ACC112 (cell line): ENCODE data around the gene EHF.

Experiments
- H2AFZ ChIP-seq: fragments of 200-600 bp; sonication (generic); one replicate; pipeline ENCODE4 v1.6.0; 2017; ENCODE audit warnings: antibody characterized with exemption, low read length; ENCODE audit not compliant: unreplicated experiment
- H3K27ac ChIP-seq: fragments of 200-600 bp; sonication (generic); 2 replicates; pipeline ENCODE4 v1.5.1; 2014; ENCODE audit warnings: low read depth, mild to moderate bottlenecking, antibody characterized with exemption, low read length, moderate library complexity
- H3K27me3 ChIP-seq: fragments of 200-600 bp; sonication (generic); 2 replicates; pipeline ENCODE4 v1.6.1; 2014; ENCODE audit warnings: mild to moderate bottlenecking, antibody characterized with exemption, low read length, moderate library complexity, mixed read lengths; ENCODE audit not compliant: insufficient read depth
- H3K36me3 ChIP-seq: fragments of 200-600 bp; sonication (generic); 2 replicates; pipeline ENCODE4 v1.6.1; 2016; ENCODE audit warnings: mild to moderate bottlenecking, antibody characterized with exemption, low read length, moderate library complexity, mixed read lengths; ENCODE audit not compliant: insufficient read depth
- H3K4me1 ChIP-seq: fragments of 200-600 bp; sonication (generic); one replicate; pipeline ENCODE4 v1.6.1; 2016; ENCODE audit warnings: low read length, mixed read lengths; ENCODE audit not compliant: insufficient read depth, unreplicated experiment, control insufficient read depth
- H3K4me3 ChIP-seq: fragments of 200-600 bp; sonication (generic); 2 replicates; pipeline ENCODE4 v1.5.1; 2014; ENCODE audit warnings: mild to moderate bottlenecking, low read depth, low read length
- H3K79me2 ChIP-seq: fragments of 200-600 bp; sonication (generic); one replicate; pipeline ENCODE4 v1.6.0; 2016; ENCODE audit warnings: low read length; ENCODE audit not compliant: control insufficient read depth, unreplicated experiment, insufficient read depth

The EHF gene

DNA sequence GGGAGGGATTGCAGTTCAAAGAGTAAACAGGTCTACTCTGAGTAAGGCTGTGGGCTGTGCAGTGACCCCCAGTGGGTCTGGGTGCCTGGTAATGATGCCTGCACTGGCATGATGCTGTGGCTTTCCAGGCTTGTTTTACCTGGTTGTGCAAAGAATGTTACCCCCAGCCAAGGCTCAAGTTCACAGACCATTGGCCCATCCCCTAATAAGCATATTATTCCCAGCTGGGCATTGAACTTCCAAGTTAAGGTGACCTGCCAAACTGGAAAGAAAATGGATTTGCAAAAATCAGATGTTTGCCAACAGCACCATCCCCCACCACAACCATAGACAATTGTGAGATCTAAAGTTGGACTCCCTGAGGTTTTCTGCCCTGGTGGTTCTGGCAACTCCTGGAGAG, 7.9 kb upstream of the EHF start:
- no peaks in the 10 kb centered on the region for H3K27me3 ChIP-seq
- H3K4me3 ChIP-seq, result no peak overlapping the region
- no peaks in the 10 kb centered on the region for H3K36me3 ChIP-seq
- H2AFZ ChIP-seq, result no peak overlapping the region
- H3K79me2 ChIP-seq, result no peaks in the 10 kb centered on the region
- no peak overlapping the region for H3K27ac ChIP-seq
- peaks cover 4% of the 10 kb centered on the region for H3K4me1 ChIP-seq

DNA sequence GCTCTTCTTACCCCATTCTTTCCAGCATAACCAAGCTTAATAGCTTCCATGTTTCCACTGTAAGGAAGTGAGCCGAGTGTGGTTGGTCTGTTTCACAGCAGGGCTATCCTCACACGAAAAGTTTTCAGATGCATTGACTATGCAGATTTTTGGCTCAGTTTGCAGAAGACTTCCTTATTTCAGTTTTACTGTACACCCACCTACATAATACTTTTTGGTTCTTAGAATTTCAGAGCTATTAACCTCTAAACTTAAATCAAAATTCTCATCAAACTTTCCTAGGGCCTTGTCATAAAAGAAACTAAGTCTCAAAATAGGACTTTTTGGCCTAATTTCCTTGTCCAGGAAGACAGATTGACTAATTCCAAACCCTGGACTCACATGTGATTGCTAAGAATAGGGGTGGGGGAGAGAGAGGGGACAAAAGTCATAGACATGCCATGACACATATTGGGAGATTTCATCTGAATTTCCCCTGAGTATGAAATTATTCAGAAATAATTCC, 7.3 kb upstream of the EHF start:
- Histone ChIP-seq H3K4me3 (no peak overlapping the region), H3K4me1 (peaks cover 4% of the 10 kb centered on the region), H3K36me3 (no peaks in the 10 kb centered on the region), H3K27me3 (no peaks in the 10 kb centered on the region), H3K79me2 (no peaks in the 10 kb centered on the region), H3K27ac (no peak overlapping the region), H2AFZ (no peak overlapping the region)

DNA sequence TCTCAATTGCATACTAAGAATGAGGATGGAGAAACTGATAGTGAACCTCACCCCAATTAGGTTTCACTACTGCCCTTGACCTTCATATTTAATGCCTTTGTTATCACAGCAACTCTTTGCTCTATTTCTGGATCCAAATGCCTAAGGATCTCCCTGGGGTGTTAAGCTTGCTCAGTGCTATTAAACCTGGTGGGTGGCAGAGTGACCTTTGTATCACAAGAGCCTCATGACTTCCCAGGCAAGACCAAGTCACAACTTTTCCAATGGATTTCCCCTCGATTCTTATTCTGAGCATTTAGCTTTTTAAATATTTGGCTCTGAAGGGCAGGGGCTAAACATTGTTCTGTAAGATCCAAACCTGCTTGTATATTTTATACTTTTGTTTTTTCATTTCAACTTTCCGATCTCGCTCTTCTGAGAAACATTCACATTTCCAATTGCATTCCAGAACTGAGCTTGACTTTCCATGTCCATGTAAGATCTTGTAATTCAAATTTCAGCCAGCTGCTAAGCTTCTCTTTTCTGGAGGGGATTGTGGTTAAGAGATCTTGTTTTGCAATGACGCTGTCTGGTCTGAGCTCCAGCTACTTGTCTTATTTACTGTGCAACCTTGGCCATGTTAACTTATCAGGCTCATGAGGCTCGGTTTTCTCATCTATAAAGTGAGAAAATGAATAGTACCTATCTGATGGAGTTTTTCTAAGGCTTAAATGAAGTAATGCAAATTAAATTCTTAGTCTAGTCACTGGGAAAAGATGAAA, 6.4 kb upstream of the EHF start:
- no peak overlapping the region for H3K27ac ChIP-seq
- no peaks in the 10 kb centered on the region for H3K79me2 ChIP-seq
- peaks cover 4% of the 10 kb centered on the region for H3K4me1 ChIP-seq
- no peaks in the 10 kb centered on the region for H3K27me3 ChIP-seq
- no peak overlapping the region for H3K4me3 ChIP-seq
- no peak overlapping the region for H2AFZ ChIP-seq
- no peaks in the 10 kb centered on the region for H3K36me3 ChIP-seq

DNA sequence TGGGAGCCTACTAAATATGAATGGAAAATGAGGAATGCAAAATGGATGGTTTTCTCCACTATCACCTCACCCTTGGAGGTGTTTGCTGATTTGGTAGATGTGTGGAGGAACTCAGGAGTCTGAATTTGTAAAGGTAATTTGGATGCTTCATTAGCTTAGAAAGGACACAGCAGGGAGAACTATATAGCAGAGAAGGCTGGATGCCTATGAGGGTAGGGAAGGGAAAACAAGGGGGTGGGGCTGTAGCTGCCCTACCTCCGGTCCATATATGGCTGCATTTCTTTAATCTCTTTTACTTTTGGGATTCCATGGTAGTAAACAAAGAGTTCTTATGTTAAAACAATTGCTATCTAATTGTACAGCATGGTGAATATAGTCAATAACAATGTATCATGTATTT, 4.8 kb upstream of the EHF start:
- Histone ChIP-seq H3K27me3 (no peaks in the 10 kb centered on the region), H3K4me3 (no peak overlapping the region), H3K27ac (no peak overlapping the region), H3K79me2 (no peaks in the 10 kb centered on the region), H3K36me3 (no peaks in the 10 kb centered on the region), H2AFZ (no peak overlapping the region), H3K4me1 (peaks cover 4% of the 10 kb centered on the region)

DNA sequence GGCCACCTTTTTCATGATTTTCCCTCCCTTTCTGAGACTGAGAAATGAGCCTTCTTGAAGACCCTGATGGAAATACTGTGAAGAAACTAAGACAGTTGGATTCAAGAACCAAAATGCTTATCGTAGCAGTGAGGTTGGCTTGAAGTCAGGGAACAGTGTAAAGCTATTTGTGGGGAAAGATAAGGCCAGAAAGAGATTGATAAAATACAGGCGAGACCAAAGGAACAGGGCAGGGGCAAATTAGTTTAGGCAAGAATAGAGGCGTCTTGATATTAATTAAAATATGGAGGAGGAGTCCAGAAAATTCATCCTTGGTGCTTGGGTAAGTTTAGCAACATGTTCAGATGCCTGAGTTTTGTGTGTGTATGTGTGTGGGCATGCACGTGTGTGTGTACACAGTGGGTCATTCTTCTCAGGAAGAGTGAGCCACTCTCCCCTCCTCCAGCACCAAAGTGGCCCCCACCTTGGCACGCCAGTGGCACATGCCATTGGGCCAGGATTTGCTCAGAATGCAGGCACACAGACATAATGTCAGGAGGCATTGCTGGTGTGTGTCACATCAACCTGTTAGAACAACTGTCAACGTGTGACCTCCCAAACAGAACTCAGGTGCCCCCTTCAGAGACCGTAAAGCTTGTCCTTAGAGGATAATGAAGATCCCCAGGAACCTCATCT, 3.9 kb upstream of the EHF start:
- no peak overlapping the region for H3K4me3 ChIP-seq
- peaks cover 4% of the 10 kb centered on the region for H3K4me1 ChIP-seq
- H3K36me3 ChIP-seq, result no peaks in the 10 kb centered on the region

DNA sequence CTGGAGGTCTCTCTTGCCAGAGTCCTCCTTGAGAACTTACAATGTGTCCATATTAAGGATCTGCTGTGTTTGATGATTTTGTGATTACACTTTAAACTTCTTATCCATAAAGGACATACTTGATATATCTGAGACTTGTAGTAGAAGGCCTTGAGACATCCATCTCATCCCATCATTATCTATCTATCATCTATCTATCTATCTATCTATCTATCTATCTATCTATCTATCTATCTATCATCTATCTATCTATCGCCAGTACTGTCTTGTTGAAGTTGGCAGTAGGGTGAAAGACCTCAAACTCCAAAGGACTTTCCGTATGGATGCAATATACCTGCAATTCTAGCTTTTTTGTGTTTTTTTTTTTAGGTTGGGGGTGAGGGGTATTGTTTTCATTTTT, 2.5 kb upstream of the EHF start:
- Histone ChIP-seq H3K4me1 (peaks cover 4% of the 10 kb centered on the region), H3K79me2 (no peaks in the 10 kb centered on the region), H3K36me3 (no peaks in the 10 kb centered on the region), H3K27ac (no peak overlapping the region), H3K27me3 (no peaks in the 10 kb centered on the region), H3K4me3 (no peak overlapping the region), H2AFZ (no peak overlapping the region)

More for the DNA sequence above, 3.9 kb upstream of the EHF start:
- no peak overlapping the region for H3K27ac ChIP-seq
- no peaks in the 10 kb centered on the region for H3K79me2 ChIP-seq
- H3K27me3 ChIP-seq, result no peaks in the 10 kb centered on the region
- no peak overlapping the region for H2AFZ ChIP-seq

DNA sequence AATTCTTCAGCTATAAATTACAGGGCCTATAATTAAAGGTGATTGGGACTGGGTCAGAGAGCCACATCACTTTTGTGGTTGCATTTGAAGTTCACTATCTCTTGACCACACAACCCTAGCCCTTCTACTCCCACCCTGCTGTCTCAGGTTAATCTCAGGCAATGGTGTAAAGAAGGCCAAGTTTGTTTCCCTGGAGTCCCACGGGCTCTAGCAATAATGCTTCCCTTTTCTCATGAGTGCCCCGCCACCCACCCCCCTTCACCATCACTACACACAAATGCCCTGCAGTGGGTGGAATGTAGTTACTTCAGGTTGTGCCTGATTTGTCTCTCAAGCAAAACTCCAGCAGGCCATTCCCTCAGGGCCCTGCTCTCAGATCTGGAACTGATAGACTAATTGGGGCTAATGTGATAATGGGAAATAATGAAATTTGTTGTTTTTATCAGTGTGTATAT, 1.8 kb upstream of the EHF start:
- H3K79me2 ChIP-seq, result no peaks in the 10 kb centered on the region
- H3K36me3 ChIP-seq, result no peaks in the 10 kb centered on the region
- H2AFZ ChIP-seq, result no peak overlapping the region
- H3K27ac ChIP-seq, result no peak overlapping the region
- H3K4me1 ChIP-seq, result peaks cover 4% of the 10 kb centered on the region
- H3K4me3 ChIP-seq, result no peak overlapping the region
- H3K27me3 ChIP-seq, result no peaks in the 10 kb centered on the region

DNA sequence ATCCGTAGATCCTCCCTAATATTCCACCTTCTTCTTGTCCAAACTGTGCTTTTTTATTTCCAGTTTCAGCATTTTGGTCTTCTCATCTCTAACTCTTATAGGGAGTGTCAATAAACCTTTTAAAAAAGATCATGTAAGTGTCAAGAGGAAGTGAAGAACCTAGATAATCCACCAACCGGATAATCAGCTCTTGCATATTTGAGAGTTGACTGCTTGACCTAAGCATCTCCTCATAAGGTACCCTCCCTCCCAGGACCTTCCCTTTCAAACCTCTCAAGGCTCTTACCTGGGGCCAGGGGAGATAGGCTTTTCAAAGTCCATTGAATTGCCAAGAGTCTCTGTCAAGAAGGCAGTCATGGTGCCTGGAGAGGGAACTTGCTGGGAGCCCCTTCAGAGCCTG, 691 bp upstream of the EHF start:
- Histone ChIP-seq H3K27me3 (no peaks in the 10 kb centered on the region), H3K79me2 (no peaks in the 10 kb centered on the region), H3K4me3 (no peak overlapping the region), H3K27ac (no peak overlapping the region), H3K36me3 (no peaks in the 10 kb centered on the region), H2AFZ (no peak overlapping the region), H3K4me1 (no peaks in the 10 kb centered on the region)

DNA sequence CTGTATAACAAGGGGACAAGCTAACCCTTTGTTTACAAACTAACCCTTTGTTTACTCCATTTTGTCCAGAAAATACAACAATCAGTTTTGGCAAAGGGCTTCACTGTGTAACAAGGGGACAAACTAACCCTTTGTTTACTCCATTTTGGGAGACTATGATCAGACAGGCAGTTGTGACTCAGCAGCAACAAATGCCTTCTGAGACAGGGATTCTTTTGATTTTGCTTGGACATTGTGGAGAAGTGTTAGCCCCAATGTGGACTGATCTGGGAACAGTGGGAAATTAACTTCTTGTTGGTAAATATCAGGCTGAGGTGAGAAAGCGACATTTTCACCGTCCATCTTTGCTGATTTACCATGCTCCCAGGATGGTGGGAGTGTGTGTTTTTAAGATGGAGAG, 983 bp downstream of the EHF start:
- H3K27me3 ChIP-seq, result 0 out of 2 replicates have a peak, but pooled peaks cover 2% of the 10 kb centered on the region
- H3K36me3 ChIP-seq, result no peaks in the 10 kb centered on the region
- no peaks in the 10 kb centered on the region for H3K4me1 ChIP-seq
- no peak overlapping the region for H3K4me3 ChIP-seq
- H3K27ac ChIP-seq, result no peak overlapping the region
- H3K79me2 ChIP-seq, result no peaks in the 10 kb centered on the region
- H2AFZ ChIP-seq, result peak overlapping the region; percentile 36

DNA sequence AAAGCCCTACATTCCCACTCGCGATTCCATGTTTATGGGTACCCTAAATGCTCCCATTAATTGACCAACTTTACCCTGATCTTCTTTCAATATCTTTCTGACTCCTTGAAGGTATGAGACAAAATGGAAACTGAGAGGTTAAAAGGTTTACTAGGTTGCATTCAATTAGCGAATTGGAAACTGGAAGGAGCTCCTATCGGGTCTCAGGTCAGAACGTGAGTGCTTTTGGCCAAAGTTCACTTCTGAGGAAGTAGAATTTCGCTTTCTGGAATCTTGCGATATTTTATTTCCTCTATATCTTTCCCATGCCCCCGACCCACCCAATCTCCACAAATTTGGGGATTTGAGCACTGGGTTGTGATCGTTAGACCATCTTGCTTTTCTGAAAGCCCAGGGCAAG, 2.6 kb downstream of the EHF start:
- Histone ChIP-seq H3K4me3 (no peak overlapping the region), H3K79me2 (no peaks in the 10 kb centered on the region), H3K36me3 (no peaks in the 10 kb centered on the region), H3K27ac (no peak overlapping the region), H2AFZ (no peak overlapping the region), H3K4me1 (no peaks in the 10 kb centered on the region), H3K27me3 (0 out of 2 replicates have a peak, but pooled peaks cover 2% of the 10 kb centered on the region)

DNA sequence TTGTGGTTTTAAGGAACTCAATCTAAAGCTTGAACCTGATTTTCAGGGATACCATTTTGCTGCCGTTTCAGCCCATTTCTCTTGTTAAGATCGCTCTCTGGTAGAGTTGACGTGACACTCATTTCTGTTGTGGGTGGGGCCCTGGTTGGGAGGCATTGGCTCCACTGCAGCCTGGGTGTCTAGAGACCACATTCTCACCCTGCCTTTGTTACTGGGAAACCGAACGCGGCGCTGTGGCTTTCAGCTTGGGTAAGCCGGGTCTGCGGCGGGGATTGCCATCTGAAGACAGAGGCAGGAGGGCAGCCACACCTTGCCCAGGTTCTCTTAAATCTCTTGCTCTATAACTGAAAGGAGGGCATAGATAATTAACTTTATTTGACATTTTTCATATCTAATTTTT, 3.2 kb downstream of the EHF start:
- no peak overlapping the region for H3K27ac ChIP-seq
- H3K4me3 ChIP-seq, result no peak overlapping the region
- H2AFZ ChIP-seq, result no peak overlapping the region
- no peaks in the 10 kb centered on the region for H3K79me2 ChIP-seq
- no peaks in the 10 kb centered on the region for H3K36me3 ChIP-seq
- 0 out of 2 replicates have a peak, but pooled peaks cover 2% of the 10 kb centered on the region for H3K27me3 ChIP-seq
- no peaks in the 10 kb centered on the region for H3K4me1 ChIP-seq
